Fibroblast of lung (primary cell): Measurements from ENCODE around the gene RHBDF2.

ENCODE experiments used
- CTCF ChIP-seq, 2 donors: IDR thresholded peaks in 1 of 2; conservative IDR thresholded peaks in 1 of 2; 1 replicate in 1 of 2; 2 replicates in 1 of 2; pipeline ENCODE4 v1.5.1; 2011 to 2012; ENCODE audit warnings: low read length in 2 of 2, control low read depth in 1 of 2, inconsistent platforms in 1 of 2, low read depth in 1 of 2, mild to moderate bottlenecking in 1 of 2
- EZH2 ChIP-seq: IDR thresholded peaks from 2 replicates; pipeline ENCODE4 v1.5.1; 2012; ENCODE audit warnings: low read length, control low read depth, mild to moderate bottlenecking; ENCODE audit errors: missing control alignments

- TF ChIP-seq CTCF (conservative IDR thresholded peaks at IDR 0.05 in 1 of 2, IDR thresholded peaks at IDR 0.05 in 1 of 2; ENCODE audit: low read depth in 1 of 2, low read length in 2 of 2) (no peak), EZH2 (no peak)
Observed at GRCh38 chr17:76431509-76431908, 69.7 kb downstream of the RHBDF2 start.
